Epidermal melanocyte (primary cell): ENCODE results near the gene ARHGAP8.

Experiments
- DNase-seq: peaks from one replicate; pipeline ENCODE4 v3.0.0; 2011; ENCODE audit warnings: low spot score; ENCODE audit not compliant: insufficient read length

The ARHGAP8 gene

DNA sequence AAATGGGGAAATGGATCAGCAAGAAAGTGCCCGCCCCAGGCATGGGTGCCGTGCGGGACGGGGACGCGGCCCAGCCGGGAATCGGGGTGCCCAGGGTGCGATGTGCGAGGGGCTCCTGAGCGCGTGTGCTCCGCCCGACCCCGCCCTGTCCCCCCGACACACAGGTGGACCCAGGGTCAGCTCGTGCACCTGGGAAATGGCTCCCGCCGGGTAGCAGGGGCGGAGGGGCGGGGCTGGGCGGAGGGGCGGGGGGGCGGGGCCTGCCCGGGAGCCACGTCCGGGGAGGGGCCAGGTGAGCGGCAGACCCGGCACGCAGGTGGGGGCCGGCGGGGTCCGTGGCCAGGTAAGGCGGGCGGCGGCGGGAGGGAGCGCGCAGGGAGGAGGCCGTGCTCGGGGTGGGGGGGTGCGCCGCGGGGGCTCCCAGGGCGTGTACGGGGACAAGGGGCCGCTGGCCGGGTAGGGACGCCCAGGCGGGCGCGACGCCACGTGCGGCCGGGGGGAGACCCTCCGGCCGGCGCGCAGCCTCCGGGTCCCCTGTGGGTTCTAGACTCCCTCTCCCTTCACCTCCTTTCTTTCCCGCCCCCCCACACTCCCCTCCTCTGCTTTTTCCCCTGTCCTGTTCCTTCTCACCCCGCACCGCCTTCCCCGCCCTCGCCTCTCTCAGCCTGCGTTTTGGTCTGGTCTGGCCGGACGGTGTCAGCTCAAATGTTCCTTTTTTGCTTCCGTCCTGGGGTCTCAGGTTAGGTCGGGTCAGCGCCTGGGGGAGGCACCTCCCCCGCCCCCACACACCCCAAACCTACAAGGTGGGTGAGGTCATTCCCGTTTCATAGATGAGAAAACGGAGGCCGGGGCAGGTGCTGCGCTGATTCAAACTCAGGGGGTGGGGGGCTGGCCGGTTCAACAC, at the start of gene ARHGAP8:
TSS of gene ARHGAP8 (plus strand) at position 291 of the 904 bp plus-strand sequence. CDS start 33,953 bp downstream, outside the sequence.
- DNase-seq, result no peak

- DNase-seq, result no peak
These were observed 49.0 kb upstream of the ARHGAP8 start for GRCh38 chr22:44703255-44703870.

DNA sequence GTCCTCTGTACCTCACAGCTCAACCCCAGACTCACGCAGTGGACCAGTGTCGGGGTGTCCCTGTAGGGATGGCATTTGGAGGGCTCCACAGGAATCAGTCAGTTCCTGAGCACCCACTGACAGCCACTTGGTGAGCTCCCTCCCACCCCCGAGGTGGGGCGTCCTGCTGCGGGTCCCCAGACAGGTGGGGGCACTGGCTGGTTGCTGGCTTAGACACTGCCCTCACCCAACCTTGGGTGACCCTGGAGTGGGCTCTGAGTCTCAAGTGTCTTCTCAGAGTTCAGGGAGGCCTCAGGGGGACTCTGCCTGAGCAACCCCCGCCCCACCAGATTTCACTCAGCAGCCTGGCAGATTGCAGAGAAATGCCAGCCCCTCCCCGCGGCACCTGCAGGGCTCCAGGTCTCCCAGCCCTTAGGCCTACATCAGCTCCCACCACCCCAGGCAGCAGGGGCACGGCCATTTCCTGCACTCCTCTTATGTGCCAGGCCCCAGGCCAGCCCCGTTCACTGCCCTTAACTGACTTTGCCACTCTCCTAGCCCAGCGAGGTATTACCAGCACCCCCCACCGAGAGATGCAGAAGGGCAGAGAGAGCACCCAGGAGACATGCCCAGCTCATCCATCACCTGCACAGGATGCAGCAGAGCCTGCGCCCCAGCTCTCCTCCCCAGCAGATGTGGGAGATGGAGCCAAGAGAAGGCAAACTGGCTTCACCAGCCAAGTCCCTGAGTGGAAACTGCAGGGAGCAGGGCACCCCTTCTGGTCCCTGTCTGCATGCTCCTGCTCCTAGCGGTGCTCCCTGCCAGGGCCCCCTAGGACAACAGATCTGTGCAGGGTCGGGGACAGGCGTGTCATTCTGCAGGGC, 48.0 kb upstream of the ARHGAP8 start:
- no peak for DNase-seq

- no peak for DNase-seq
These were observed 47.4 kb upstream of the ARHGAP8 start for GRCh38 chr22:44705022-44705297.

DNA sequence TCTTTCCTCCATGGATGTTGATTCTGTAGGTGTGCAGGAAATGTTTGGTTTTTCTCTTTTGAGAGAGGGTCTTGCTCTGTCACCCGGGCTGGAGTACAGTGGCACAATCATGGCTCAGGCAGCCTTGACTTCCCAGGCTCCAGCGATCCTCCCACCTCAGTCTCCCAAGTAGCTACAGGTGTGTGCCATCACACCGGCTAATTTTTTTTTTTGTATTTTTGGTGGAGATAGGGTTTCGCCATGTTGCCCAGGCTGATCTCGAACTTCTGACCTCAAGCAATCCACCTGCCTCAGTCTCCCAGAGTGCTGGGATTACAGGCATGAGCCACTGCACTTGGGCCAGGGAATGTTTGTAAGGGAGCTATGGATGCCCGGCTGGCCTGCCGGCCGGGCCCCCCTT, 45.9 kb upstream of the ARHGAP8 start:
- DNase-seq, result no peak

GRCh38 chr22:44707178-44707577, 45.2 kb upstream of the ARHGAP8 start:
- DNase-seq, result no peak

DNA sequence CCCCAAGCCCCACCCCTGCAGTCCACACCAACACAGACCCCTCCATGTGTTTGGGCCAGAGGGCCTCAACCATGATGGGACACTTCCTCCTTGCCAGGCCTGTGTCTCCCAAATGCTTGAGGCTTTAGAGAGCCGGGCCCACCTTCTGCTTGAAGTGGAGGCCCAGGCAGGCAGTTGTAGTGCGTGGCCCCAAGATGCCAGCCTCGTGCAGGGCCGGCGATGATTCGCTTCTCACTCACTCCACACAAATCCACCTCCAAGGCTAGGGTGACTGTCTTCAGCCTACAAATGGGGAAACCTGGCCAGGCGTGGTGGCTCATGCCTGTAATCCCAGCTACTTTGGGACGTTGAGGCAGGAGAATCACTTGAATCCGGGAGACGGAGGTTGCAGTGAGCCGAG, 44.6 kb upstream of the ARHGAP8 start:
- no peak for DNase-seq

GRCh38 chr22:44709881-44710392, 42.4 kb upstream of the ARHGAP8 start:
- DNase-seq, result no peak

- no peak for DNase-seq
These were observed 41.7 kb upstream of the ARHGAP8 start for GRCh38 chr22:44710474-44711240.

- DNase-seq, result no peak
These were observed 41.2 kb upstream of the ARHGAP8 start for GRCh38 chr22:44711241-44711560.

DNA sequence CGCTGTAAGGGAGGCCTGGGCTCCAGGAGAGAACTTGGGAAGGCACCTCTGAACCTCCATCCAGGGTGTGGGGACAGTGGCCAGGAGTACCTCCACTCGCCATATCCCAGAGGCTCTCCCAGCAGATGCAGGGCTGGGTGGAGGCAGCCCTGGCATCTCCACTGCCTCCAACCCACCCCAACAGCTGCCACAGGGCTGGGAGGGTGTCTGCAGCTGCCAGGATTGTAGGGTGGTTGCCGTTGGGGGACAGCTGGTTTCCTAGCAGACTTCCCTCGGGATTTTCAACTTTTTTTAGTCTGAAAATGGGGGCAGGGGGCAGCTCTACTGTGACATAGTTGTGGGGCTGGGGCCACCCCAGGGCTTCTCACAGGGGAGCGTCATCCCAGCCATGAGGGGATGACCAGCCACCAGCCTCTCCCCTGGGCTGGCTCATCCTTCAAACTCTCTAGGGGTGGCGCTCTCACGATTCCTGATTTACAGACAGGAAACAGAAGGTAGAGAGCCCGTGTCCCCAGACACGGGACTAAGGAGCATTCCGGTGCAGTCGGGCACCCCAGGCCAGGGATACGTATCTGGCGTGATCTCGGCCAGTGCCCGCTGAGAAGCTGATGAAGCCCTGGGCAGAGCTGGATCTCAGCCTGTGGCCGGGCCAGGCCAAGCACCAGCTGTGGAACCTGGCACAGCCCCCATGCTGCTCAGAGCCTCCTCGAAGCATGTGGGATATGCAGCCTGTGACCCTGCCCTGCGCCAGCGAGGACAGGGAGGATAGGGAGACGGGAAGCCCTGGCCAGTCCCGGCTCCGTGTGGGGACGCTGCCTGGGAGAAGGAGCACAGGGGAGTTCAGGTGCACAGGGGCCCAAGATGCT, 40.5 kb upstream of the ARHGAP8 start:
- no peak for DNase-seq

- DNase-seq, result no peak
These were observed 39.4 kb upstream of the ARHGAP8 start for GRCh38 chr22:44712962-44713361.

DNA sequence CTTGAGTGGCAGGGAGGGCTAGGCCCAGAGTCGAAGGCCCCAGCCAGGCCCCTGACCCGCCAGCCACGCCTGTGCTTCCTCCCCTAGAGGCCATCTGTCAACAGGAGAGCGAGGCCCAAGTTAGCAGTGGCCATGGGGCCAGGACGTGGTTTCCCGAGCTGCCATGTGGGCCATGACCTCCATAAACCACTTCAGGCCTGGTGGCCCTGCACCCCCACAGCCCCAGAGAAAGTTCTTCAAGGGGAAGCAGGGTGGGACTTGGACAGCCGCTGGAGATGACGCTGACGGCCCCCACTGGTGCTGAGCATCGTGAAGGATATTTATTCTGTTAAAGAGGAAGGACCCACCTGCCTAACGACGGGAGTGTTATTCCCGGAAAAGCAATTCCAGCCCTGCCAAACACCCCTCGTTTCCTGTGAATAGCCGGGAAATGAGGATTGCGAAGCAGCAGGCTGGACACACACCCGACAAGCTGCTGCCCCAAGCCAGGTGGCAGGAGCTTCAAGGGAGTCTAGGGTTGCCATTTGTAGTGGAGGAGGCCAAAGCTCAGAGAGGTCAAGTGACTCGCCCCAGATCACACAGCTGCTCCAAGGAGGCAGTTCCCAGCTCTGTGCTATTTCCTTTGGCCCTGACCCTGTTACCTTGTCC, 37.5 kb upstream of the ARHGAP8 start:
- no peak for DNase-seq

DNA sequence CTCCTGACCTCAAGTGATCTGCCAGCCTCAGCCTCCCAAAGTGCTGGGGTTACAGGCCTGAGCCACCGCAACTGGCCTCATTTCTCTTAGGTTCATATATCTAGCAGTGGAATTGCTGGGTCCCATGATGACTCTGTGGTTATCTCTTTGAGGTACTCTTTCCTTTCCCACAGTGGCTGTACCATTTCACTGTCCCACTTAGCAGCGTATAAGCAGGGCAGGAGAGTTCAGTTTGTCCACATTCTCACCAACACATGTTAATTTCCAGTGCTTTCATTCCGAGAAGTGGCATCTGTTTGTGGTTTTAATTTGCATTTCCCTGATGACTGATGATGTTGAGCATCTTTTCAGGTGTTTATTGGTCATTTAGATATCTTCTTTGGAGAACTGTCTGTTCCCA, 34.0 kb upstream of the ARHGAP8 start:
- DNase-seq, result no peak

DNA sequence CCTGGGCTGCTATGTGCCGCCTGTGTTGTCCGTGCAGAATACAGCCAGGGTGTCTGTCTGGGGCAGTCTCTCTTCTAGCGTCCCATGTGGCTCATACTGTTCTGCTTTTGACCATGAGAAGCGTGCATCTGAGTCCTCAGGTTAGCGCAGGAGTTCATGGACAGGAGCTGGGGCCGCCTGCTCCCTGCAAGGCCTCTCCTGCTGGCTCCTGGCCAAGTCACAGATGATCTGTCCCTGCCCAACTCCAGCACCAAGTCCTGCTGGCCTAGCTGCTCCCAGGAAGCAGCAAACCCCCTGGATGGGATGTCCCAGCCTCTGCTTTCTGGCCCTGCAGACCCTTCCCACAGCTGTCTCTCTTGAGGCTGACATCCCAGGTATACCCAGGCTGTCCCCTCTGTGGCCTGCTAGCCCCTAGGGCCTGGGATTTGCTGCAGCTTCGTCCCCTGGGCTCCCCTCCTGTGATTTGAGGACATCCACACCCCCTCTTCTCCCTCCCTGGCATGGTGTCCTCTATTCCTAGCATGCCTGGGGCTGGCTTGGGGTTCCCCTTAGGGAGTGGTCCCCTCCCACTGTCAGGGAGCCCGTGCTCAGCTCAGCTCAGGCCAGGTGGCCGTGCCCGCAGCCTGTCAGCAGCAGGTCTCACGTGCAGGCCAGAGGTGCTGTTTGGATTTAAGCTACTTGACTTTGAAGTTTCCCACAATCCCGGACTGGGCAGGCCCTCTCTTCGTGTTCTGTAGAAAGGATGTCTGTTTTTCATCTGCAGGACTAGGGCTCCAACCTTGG, 32.6 kb upstream of the ARHGAP8 start:
- DNase-seq, result no peak

DNA sequence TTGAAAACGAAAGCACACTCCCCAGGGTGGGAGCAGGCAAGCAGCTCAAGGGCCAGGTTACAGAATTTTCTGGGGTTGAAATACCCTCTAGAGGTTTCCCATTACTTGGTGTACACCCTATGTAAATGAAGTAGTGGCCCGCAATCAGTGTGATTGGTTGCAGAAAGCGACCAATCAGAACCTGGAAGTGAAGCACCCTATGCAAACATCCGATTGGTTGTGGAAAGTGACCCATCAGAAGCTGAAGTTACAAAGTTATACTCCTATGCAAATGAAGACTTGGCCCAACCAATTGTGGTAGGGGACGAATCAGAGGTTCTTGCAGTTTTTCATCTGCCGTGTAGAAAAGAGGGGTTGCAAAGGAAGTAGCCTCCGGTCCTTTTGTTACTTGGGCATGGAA, 31.2 kb upstream of the ARHGAP8 start:
- no peak for DNase-seq

DNA sequence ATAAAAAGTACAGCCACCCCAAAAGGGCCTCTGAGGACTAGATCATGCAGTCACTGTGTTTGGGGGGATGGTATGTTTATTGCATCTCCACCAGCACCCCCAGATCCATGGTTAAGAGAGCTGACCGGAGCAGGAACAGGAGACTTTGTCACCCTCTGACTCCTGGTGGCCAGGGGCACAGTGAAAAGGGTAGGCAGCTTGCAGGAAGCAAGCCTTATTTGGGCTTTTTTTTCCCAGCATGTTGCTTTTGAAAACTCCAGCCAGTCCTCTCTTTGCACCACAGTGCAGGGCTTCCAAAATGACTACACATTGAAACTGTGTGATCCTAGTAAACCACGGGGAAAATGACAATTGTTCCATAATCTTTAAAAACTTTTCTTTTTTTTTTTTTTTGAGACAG, 29.8 kb upstream of the ARHGAP8 start:
- DNase-seq, result no peak

DNA sequence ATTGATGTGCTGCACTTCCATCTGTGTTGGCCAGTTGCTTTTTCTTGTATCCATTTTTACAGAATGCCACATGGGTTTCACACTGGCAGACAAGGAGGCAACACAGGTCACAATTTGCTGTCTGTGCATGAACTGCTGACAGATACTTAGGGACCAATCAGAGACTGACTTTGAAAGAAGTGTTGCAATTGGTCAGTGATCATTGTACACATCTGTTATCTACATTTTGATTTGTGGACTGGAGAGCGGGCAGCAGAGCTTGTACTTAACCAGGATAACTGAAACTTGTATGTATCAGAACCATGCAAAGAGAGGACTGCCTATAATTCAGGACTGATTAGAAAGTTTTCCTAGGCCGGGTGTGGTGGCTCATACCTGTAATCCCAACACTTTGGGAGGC, 28.6 kb upstream of the ARHGAP8 start:
- no peak for DNase-seq

GRCh38 chr22:44724416-44724815, 28.0 kb upstream of the ARHGAP8 start:
- no peak for DNase-seq
